HG02588 (cell line): ENCODE measurements around the gene PARP16.
"Not testable (repeated sequence)": the region's sequence is repeated elsewhere in the genome, so short reads cannot be mapped to it uniquely, and the experiment has no call there.

Experiments used
- ATAC-seq: cut with Tn5 transposase; IDR thresholded peaks from one replicate; pipeline ENCODE4 v1.9.1; 2021; ENCODE audit warnings: mild to moderate bottlenecking, moderate library complexity; ENCODE audit not compliant: unreplicated experiment

Gene PARP16

GRCh38 chr15:65278480-65278879 lies 8.2 kb downstream of the PARP16 start:
- no peak for ATAC-seq

GRCh38 chr15:65277015-65277414 lies 9.7 kb downstream of the PARP16 start:
- ATAC-seq, result no peak

- ATAC-seq, result no peak
Observed at GRCh38 chr15:65275728-65276126, 11.0 kb downstream of the PARP16 start.

GRCh38 chr15:65275104-65275727 lies 11.5 kb downstream of the PARP16 start:
- ATAC-seq, result no peak

GRCh38 chr15:65270811-65271545 lies 15.7 kb downstream of the PARP16 start:
- ATAC-seq, result not testable (repeated sequence)

- no peak for ATAC-seq
Observed at GRCh38 chr15:65268411-65268810, 18.3 kb downstream of the PARP16 start.

- ATAC-seq, result no peak
Observed at GRCh38 chr15:65266469-65266868, 20.2 kb downstream of the PARP16 start.

- no peak for ATAC-seq
Observed at GRCh38 chr15:65264863-65265430, 21.7 kb downstream of the PARP16 start.

GRCh38 chr15:65263313-65263712 lies 23.4 kb downstream of the PARP16 start:
- ATAC-seq, result no peak

GRCh38 chr15:65260968-65261367 lies 25.7 kb downstream of the PARP16 start:
- ATAC-seq, result no peak

- ATAC-seq, result no peak
Observed at GRCh38 chr15:65259367-65259797, 27.3 kb downstream of the PARP16 start.

- no peak for ATAC-seq
Observed at GRCh38 chr15:65258375-65259262, 28.1 kb downstream of the PARP16 start.

- no peak for ATAC-seq
Observed at GRCh38 chr15:65255486-65256140, 31.1 kb downstream of the PARP16 start.

- ATAC-seq, result no peak
Observed at GRCh38 chr15:65254758-65255157, 31.9 kb downstream of the PARP16 start.

GRCh38 chr15:65254356-65254755 lies 32.3 kb downstream of the PARP16 start:
- no peak for ATAC-seq

GRCh38 chr15:65249641-65250040 lies 37.0 kb downstream of the PARP16 start:
- ATAC-seq, result peak; percentile 71

- no peak for ATAC-seq
Observed at GRCh38 chr15:65248511-65249255, 38.0 kb downstream of the PARP16 start.

- no peak for ATAC-seq
Observed at GRCh38 chr15:65246939-65247338, 39.7 kb downstream of the PARP16 start.

GRCh38 chr15:65246026-65246714 lies 40.5 kb downstream of the PARP16 start:
- no peak for ATAC-seq
